VCaP (cell line): ENCODE results near the gene SLC17A9.

Source experiments
- H3K27ac ChIP-seq: fragments of 450-650 bp; 2 replicates; pipeline ENCODE4 v1.5.1; 2017
- TF ChIP-seq, protein P1 (sequence below): fragments of 450-650 bp; conservative IDR thresholded peaks from 2 replicates; pipeline ENCODE4 v1.5.1; 2017; ENCODE audit warnings: mild to moderate bottlenecking, moderate library complexity

SLC17A9 gene

DNA sequence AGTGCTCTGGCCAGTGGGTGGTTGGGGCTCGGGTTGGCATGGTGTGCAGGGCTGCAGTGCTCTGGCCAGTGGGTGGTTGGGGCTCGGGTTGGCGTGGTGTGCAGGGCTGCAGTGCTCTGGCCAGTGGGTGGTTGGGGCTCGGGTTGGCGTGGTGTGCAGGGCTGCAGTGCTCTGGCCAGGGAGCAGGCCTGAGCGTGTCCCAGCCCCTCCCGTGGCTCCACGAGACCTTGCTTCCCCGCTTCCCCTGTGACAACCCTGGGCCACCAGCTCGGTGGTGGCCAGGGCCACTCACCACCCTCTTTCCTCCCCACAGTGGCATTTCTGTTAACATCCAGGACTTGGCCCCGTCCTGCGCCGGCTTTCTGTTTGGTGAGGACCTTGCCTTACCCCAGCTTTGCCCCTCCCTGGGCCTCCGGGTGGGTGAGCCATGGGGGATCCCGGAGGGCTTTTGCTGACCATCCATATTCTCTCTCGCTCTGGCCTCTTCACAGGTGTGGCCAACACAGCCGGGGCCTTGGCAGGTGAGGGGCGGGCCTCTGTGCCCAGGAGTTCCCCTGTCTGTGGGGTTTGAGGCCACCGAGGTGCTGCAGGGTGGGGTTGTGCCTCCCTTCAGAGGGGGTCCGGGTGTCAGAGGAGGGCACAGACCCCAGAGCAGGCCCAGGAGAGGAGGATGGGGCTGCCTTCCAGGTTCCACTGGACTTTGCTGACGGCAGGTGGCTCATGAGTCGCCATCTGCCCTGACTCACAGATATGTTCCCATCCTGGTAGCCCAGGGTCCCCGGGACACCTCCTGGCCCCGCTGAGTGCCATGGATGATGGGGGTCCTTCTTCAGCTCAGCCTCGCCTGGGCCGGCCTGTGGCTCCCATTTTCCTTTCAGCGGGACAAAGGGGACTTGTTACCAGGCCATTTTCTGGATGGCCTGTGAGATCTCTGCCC lies 14.0 kb downstream of the SLC17A9 start:
- TF ChIP-seq, protein P1, sequence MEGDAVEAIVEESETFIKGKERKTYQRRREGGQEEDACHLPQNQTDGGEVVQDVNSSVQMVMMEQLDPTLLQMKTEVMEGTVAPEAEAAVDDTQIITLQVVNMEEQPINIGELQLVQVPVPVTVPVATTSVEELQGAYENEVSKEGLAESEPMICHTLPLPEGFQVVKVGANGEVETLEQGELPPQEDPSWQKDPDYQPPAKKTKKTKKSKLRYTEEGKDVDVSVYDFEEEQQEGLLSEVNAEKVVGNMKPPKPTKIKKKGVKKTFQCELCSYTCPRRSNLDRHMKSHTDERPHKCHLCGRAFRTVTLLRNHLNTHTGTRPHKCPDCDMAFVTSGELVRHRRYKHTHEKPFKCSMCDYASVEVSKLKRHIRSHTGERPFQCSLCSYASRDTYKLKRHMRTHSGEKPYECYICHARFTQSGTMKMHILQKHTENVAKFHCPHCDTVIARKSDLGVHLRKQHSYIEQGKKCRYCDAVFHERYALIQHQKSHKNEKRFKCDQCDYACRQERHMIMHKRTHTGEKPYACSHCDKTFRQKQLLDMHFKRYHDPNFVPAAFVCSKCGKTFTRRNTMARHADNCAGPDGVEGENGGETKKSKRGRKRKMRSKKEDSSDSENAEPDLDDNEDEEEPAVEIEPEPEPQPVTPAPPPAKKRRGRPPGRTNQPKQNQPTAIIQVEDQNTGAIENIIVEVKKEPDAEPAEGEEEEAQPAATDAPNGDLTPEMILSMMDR = no peak
- H3K27ac ChIP-seq = no peak overlapping the region

DNA sequence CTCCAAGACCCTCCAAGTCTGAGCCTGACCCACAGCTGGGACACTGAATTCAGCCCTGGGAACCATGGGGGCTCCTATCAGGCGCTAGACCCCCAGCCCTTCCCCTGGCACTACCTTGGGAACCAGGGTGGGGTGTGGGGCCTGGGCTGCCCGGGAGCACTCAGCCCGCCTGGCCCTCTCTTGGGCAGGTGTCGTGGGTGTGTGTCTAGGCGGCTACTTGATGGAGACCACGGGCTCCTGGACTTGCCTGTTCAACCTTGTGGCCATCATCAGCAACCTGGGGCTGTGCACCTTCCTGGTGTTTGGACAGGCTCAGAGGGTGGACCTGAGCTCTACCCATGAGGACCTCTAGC lies 14.6 kb downstream of the SLC17A9 start:
- no peak overlapping the region for H3K27ac ChIP-seq
- TF ChIP-seq, protein P1 = no peak

GRCh38 chr20:62967628-62968351 lies 15.3 kb downstream of the SLC17A9 start:
- TF ChIP-seq, protein P1 = no peak
- H3K27ac ChIP-seq = no peak overlapping the region

DNA sequence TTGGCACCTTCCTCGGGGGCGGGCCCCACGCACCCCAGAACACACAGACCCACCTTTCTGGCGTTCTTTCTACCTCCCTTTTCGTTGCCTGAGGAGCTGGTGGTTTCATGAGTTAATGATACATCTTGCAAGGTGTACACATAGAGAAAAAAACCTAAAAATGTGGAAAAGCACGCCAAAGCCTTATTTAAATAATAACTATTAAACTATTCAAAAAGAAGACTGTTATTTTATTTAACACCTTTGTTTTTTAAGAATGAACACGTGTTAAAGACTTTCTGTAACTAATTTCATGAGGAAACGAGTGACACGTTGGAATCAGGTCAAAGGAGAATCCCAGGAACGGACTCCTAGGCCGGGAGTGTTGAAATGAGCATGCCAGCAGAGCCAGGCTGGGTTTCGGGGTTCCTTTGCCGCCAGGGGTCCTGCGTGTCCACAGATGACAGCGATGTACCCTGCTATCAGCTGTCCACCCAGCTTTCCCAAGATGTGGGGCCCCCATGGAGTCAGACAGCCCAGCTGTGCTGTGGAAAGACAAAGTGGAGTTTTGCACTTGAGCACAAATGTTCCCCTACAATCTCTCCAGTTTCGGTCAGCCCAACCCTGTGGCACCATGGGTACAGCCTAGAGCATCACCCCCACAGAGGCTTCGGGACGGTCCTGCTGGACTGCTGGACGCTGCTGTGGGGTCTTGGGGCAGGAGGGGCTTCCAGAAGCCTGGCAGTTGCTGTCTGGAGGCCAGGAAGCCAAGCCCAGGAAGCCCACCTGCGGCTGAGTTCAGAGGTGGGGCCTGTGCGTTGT lies 16.1 kb downstream of the SLC17A9 start:
- no peak overlapping the region for H3K27ac ChIP-seq
- TF ChIP-seq, protein P1 = no peak

DNA sequence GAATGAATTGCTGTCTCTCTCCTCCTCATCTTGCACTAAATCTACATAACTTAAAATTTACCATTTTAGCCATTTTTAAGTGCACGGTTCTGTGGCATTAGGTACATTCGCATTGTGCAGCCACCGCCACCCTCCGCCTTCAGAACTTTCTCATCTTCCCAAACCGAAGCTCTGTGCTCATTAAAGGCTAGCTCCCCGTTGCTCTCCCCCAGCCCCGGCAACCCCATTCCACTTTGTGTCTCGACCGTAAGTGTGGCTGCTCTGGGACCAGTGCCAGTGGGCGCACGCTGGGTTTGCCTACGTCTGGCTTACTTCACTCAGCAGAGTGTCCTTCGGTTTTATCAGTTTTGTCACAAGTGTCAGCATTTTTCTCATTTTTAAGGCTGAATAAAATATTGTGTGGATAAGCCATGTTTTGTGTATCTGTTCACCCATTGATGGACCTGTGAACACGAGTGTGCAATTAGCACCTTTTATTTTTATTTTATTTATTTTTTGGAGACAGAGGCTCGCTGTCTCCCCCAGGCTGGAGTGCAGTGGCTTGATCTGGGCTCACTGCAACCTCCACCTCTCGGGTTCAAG lies 16.8 kb downstream of the SLC17A9 start:
- TF ChIP-seq, protein P1 = no peak
- H3K27ac ChIP-seq = no peak overlapping the region

- TF ChIP-seq, protein P1 = no peak
- H3K27ac ChIP-seq = no peak overlapping the region
Observed at GRCh38 chr20:62969939-62970306, 17.4 kb downstream of the SLC17A9 start.
